SK-N-SH treated with all-trans-retinoic acid at 6 μM for 48 hours (cell line): ENCODE results near the gene TOE1.

Experiments
- ATAC-seq: fragments of 200-7000 bp; cut with Tn5 transposase; 3 replicates; pipeline ENCODE4 v1.9.1; 2020; ENCODE audit warnings: mild to moderate bottlenecking, moderate library complexity
- ARNTL ChIP-seq: fragments of 450-650 bp; formaldehyde crosslinking; IDR thresholded peaks from 2 replicates; pipeline ENCODE4 v1.5.0; 2020; ENCODE audit warnings: low read depth, mild to moderate bottlenecking, moderate library complexity, borderline replicate concordance
- BACH2 ChIP-seq: fragments of 250-450 bp; sonication (Bioruptor Pico); IDR thresholded peaks from 2 replicates; pipeline ENCODE4 v1.9.0; 2021; ENCODE audit warnings: mild to moderate bottlenecking, borderline replicate concordance
- CREB5 ChIP-seq: fragments of 250-450 bp; sonication (Bioruptor Pico); IDR thresholded peaks from 2 replicates; pipeline ENCODE4 v1.5.1; 2020; ENCODE audit warnings: low read depth, mild to moderate bottlenecking, moderate library complexity
- CSDC2 ChIP-seq: fragments of 250-450 bp; sonication (Bioruptor Pico); IDR thresholded peaks from 2 replicates; pipeline ENCODE4 v1.5.0; 2020; ENCODE audit warnings: mild to moderate bottlenecking, moderate library complexity
- ESRRG ChIP-seq: fragments of 250-450 bp; sonication (Bioruptor Pico); IDR thresholded peaks from 2 replicates; pipeline ENCODE4 v1.6.1; 2021; ENCODE audit warnings: mild to moderate bottlenecking
- GLIS3 ChIP-seq: fragments of 250-450 bp; sonication (Bioruptor Pico); IDR thresholded peaks from 2 replicates; pipeline ENCODE4 v1.5.0; 2020; ENCODE audit warnings: mild to moderate bottlenecking, moderate library complexity
- ISL1 ChIP-seq: fragments of 250-450 bp; sonication (Bioruptor Pico); IDR thresholded peaks from 2 replicates; pipeline ENCODE4 v2.1.2; 2022; ENCODE audit warnings: mild to moderate bottlenecking, moderate library complexity
- OSR1 ChIP-seq: fragments of 250-450 bp; sonication (Bioruptor Pico); IDR thresholded peaks from 2 replicates; pipeline ENCODE4 v1.8.0; 2022; ENCODE audit warnings: moderate library complexity, mild to moderate bottlenecking, inconsistent platforms
- PATZ1 ChIP-seq: fragments of 250-450 bp; sonication (Bioruptor Pico); IDR thresholded peaks from 2 replicates; pipeline ENCODE4 v1.8.0; 2020; ENCODE audit warnings: mild to moderate bottlenecking, moderate library complexity, borderline replicate concordance
- PPARA ChIP-seq: fragments of 250-450 bp; sonication (Bioruptor Pico); IDR thresholded peaks from 2 replicates; pipeline ENCODE4 v1.5.0; 2020; ENCODE audit warnings: mild to moderate bottlenecking, borderline replicate concordance
- RARB ChIP-seq: fragments of 250-450 bp; sonication (Bioruptor Pico); IDR thresholded peaks from 2 replicates; pipeline ENCODE4 v1.8.0; 2021; ENCODE audit warnings: mild to moderate bottlenecking, moderate library complexity
- SNAI2 ChIP-seq: fragments of 250-450 bp; sonication (Bioruptor Pico); IDR thresholded peaks from 2 replicates; pipeline ENCODE4 v1.5.0; 2020; ENCODE audit warnings: mild to moderate bottlenecking, moderate library complexity
- TCF4 ChIP-seq: fragments of 250-450 bp; sonication (Bioruptor Pico); IDR thresholded peaks from 2 replicates; pipeline ENCODE4 v1.8.0; 2021; ENCODE audit warnings: mild to moderate bottlenecking, moderate library complexity, borderline replicate concordance
- ZC3H10 ChIP-seq: fragments of 250-450 bp; sonication (Bioruptor Pico); IDR thresholded peaks from 2 replicates; pipeline ENCODE4 v1.5.1; 2021; ENCODE audit warnings: mild to moderate bottlenecking, moderate library complexity
- ZFP30 ChIP-seq: fragments of 450-650 bp; formaldehyde crosslinking; IDR thresholded peaks from 2 replicates; pipeline ENCODE4 v1.5.0; 2022; ENCODE audit warnings: mild to moderate bottlenecking, moderate library complexity
- ZNF565 ChIP-seq: fragments of 450-650 bp; formaldehyde crosslinking; conservative IDR thresholded peaks from 2 replicates; pipeline ENCODE4 v1.5.0; 2020; ENCODE audit warnings: low read depth, mild to moderate bottlenecking, moderate library complexity
- ZNF70 ChIP-seq: fragments of 450-650 bp; formaldehyde crosslinking; IDR thresholded peaks from 2 replicates; pipeline ENCODE4 v1.5.0; 2020; ENCODE audit warnings: mild to moderate bottlenecking, moderate library complexity
- ZNF8 ChIP-seq: fragments of 450-650 bp; formaldehyde crosslinking; IDR thresholded peaks from 2 replicates; pipeline ENCODE4 v1.5.0; 2020; ENCODE audit warnings: mild to moderate bottlenecking, moderate library complexity
- TF ChIP-seq, protein P1 (sequence below): fragments of 250-450 bp; sonication (Bioruptor Pico); IDR thresholded peaks from 2 replicates; pipeline ENCODE4 v1.8.0; 2021; ENCODE audit warnings: low read depth, mild to moderate bottlenecking, moderate library complexity, borderline replicate concordance
- TF ChIP-seq, protein P2 (sequence below): fragments of 250-450 bp; sonication (Bioruptor Pico); IDR thresholded peaks from 2 replicates; pipeline ENCODE4 v1.5.0; 2020; ENCODE audit warnings: mild to moderate bottlenecking, moderate library complexity
- TF ChIP-seq, protein P3 (sequence below): fragments of 250-450 bp; sonication (Bioruptor Pico); IDR thresholded peaks from 2 replicates; pipeline ENCODE4 v1.5.1; 2021; ENCODE audit warnings: mild to moderate bottlenecking, moderate library complexity

The TOE1 gene

DNA sequence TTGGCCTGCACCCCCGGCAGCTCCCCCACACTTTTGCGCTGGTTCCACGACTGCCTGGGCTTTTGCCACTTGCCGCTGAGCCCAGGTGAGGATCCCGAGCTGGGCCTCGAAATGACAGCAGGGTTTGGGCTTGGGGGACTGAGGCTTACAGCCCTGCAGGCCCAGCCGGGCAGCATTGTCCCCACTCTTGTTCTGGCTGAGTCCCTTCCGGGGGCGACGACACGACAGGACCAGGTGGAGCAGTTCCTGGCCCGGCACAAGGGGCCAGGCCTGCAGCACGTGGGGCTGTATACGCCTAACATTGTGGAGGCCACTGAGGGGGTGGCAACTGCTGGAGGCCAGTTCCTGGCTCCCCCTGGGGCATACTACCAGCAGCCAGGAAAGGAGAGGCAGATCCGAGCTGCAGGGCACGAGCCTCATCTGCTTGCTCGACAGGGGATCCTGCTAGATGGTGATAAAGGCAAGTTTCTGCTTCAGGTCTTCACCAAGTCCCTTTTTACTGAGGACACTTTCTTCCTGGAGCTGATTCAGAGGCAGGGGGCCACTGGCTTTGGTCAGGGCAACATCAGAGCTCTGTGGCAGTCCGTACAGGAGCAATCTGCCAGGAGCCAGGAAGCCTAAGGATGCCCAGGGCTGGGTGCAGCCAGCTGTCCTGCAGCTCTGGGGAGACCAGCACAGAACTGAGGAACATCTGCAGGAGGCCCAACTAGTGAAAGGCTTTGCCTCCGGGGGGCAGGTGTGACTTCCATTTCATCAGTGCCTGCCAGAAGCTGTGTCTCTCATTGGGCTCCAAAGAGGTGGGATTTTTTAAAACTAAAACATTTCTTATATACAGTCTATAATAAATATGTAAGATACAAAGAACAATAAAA, 12.1 kb upstream of the TOE1 start:
- no peak for ATAC-seq
- TF ChIP-seq CREB5 (CRISPR knock-in tag) (no peak), ZNF70 (CRISPR knock-in tag) (no peak), ZNF565 (CRISPR knock-in tag) (no peak), ZNF8 (CRISPR knock-in tag) (no peak), ZFP30 (CRISPR knock-in tag) (no peak), CSDC2 (CRISPR knock-in tag) (no peak), ZC3H10 (CRISPR knock-in tag) (no peak), OSR1 (CRISPR knock-in tag) (no peak), ESRRG (CRISPR knock-in tag) (no peak), SNAI2 (CRISPR knock-in tag) (no peak), ARNTL (CRISPR knock-in tag) (no peak), PPARA (CRISPR knock-in tag) (no peak), PATZ1 (CRISPR knock-in tag) (no peak), BACH2 (CRISPR knock-in tag) (no peak), RARB (CRISPR knock-in tag) (no peak), ISL1 (CRISPR knock-in tag) (no peak), GLIS3 (CRISPR knock-in tag) (no peak)
- TF ChIP-seq, protein P1, sequence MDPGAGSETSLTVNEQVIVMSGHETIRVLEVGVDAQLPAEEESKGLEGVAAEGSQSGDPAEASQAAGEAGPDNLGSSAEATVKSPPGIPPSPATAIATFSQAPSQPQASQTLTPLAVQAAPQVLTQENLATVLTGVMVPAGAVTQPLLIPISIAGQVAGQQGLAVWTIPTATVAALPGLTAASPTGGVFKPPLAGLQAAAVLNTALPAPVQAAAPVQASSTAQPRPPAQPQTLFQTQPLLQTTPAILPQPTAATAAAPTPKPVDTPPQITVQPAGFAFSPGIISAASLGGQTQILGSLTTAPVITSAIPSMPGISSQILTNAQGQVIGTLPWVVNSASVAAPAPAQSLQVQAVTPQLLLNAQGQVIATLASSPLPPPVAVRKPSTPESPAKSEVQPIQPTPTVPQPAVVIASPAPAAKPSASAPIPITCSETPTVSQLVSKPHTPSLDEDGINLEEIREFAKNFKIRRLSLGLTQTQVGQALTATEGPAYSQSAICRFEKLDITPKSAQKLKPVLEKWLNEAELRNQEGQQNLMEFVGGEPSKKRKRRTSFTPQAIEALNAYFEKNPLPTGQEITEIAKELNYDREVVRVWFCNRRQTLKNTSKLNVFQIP (CRISPR knock-in tag) = no peak
- TF ChIP-seq, protein P2, sequence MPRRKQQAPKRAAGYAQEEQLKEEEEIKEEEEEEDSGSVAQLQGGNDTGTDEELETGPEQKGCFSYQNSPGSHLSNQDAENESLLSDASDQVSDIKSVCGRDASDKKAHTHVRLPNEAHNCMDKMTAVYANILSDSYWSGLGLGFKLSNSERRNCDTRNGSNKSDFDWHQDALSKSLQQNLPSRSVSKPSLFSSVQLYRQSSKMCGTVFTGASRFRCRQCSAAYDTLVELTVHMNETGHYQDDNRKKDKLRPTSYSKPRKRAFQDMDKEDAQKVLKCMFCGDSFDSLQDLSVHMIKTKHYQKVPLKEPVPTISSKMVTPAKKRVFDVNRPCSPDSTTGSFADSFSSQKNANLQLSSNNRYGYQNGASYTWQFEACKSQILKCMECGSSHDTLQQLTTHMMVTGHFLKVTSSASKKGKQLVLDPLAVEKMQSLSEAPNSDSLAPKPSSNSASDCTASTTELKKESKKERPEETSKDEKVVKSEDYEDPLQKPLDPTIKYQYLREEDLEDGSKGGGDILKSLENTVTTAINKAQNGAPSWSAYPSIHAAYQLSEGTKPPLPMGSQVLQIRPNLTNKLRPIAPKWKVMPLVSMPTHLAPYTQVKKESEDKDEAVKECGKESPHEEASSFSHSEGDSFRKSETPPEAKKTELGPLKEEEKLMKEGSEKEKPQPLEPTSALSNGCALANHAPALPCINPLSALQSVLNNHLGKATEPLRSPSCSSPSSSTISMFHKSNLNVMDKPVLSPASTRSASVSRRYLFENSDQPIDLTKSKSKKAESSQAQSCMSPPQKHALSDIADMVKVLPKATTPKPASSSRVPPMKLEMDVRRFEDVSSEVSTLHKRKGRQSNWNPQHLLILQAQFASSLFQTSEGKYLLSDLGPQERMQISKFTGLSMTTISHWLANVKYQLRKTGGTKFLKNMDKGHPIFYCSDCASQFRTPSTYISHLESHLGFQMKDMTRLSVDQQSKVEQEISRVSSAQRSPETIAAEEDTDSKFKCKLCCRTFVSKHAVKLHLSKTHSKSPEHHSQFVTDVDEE (CRISPR knock-in tag) = no peak
- TF ChIP-seq, protein P3, sequence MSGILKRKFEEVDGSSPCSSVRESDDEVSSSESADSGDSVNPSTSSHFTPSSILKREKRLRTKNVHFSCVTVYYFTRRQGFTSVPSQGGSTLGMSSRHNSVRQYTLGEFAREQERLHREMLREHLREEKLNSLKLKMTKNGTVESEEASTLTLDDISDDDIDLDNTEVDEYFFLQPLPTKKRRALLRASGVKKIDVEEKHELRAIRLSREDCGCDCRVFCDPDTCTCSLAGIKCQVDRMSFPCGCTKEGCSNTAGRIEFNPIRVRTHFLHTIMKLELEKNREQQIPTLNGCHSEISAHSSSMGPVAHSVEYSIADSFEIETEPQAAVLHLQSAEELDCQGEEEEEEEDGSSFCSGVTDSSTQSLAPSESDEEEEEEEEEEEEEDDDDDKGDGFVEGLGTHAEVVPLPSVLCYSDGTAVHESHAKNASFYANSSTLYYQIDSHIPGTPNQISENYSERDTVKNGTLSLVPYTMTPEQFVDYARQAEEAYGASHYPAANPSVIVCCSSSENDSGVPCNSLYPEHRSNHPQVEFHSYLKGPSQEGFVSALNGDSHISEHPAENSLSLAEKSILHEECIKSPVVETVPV = no peak

DNA sequence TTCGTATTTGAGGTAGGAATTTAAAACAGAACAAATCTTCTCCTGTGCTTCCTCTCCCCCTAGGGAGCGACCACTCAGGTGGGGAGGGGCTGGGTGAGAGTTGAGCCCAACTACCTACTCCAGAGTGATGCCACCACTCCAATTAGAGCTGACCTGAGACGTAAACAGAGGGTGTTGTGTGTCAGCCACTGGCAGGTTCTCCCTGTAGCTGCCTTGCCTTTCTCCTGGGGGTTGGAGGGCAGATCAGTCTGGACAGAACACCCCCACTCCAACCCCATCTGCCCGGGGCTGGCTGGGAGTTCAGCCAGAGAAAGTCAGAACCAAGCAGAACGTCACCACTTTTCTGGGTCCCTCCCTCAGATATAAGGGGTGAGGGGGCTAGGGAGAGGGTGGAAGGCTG, 11.3 kb upstream of the TOE1 start:
- TF ChIP-seq ZFP30 (CRISPR knock-in tag) (no peak), TCF4 (CRISPR knock-in tag) (no peak), ZNF70 (CRISPR knock-in tag) (no peak)
- no peak for ATAC-seq

DNA sequence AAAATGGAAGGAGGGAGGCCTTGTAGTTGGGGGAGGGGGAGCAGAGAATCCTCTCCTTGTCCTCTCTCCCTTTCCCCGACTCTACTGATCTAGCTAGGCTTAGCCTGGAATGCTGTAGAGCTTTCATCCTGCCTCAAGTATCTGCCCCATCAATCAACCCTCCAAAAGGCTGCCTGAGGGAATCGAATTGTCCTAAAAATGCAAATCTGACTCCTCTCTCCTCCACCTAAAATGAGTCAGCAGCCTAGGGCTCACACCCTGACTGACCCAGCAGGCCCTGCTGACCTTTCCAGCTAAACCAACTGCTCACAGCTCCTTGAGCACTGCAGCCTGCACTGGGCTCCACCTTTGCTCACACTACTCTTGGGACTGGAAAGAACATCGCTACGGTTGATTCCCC, 10.5 kb upstream of the TOE1 start:
- ATAC-seq = no peak
- TF ChIP-seq, protein P2 (CRISPR knock-in tag) = no peak
- TF ChIP-seq ZNF565 (CRISPR knock-in tag) = no peak
- no peak for TF ChIP-seq ARNTL (CRISPR knock-in tag)
- no peak for TF ChIP-seq OSR1 (CRISPR knock-in tag)
- TF ChIP-seq, protein P3 = no peak
- TF ChIP-seq, protein P1 (CRISPR knock-in tag) = no peak
